Measurements from ENCODE around the gene ADGRG3.
"Not testable (repeated sequence)": the region's sequence is repeated elsewhere in the genome, so short reads cannot be mapped to it uniquely, and the experiment has no call there.

Gene ADGRG3

DNA sequence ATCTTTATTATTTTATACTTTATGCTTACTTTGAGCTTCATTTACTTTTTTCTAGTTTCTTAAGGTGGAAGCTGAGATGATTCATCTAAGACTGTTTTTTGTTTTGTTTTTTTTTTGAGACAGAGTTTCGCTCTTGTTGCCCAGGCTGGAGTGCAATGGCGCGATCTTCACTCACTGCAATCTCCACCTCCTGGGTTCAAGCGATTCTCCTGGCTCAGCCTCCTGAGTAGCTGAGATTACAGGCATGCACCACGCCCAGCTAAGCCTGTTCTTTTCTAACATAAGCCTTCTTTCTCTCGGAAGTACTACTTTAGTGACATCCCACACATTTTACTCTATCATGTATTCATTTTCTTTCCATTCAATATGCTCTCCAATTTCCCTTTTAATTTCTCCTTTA, 44.5 kb downstream of the ADGRG3 start:
- not testable (repeated sequence) for FAIRE-seq; DNase-seq (ENCODE audit: low spot score)

- FAIRE-seq (no peak), DNase-seq (ENCODE audit: low spot score) (no peak)
Observed at GRCh38 chr16:57713596-57713995, 45.5 kb downstream of the ADGRG3 start.

DNA sequence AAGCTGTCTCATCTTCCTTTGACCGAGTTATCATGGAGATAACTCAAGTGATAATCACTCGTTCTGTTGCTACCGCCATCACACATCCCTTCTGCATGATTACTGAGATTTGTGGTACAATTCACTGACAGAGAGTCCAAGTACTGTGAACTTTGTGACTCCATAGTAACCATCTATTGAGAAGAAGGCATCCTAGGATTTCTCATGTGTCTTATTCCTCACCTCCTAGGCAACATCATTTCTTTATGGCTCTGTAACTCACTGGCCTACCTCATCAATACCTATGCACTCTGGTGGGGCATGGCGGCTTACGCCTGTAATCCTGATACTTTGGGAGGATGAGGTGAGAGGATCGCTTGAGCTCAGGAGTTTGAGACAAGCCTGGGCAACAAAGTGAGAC, 45.9 kb downstream of the ADGRG3 start:
- no peak for FAIRE-seq
- no peak for DNase-seq (ENCODE audit: low spot score)

DNA sequence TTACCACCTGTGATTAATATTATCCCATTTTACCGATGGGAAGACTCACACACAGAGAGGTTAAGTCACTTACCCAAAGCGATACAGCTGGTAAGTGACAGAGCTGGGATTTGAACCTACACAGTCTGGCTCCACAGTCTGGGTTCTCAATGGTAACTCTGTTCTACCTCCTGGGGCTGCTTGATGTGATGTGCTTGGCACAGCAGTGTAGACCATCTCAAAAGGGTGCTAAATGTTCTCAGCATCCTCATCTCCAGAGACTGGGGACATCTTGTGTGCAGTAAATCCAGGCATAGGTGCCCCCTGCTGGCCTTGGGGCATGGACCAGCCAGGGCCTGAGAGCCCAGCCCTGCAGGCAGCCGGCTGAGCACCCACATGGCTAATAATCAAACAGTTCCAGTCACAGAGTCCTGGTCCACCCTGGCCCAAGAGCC, 52.1 kb downstream of the ADGRG3 start:
- FAIRE-seq (no peak), DNase-seq (ENCODE audit: low spot score) (peak; percentile 45)

DNA sequence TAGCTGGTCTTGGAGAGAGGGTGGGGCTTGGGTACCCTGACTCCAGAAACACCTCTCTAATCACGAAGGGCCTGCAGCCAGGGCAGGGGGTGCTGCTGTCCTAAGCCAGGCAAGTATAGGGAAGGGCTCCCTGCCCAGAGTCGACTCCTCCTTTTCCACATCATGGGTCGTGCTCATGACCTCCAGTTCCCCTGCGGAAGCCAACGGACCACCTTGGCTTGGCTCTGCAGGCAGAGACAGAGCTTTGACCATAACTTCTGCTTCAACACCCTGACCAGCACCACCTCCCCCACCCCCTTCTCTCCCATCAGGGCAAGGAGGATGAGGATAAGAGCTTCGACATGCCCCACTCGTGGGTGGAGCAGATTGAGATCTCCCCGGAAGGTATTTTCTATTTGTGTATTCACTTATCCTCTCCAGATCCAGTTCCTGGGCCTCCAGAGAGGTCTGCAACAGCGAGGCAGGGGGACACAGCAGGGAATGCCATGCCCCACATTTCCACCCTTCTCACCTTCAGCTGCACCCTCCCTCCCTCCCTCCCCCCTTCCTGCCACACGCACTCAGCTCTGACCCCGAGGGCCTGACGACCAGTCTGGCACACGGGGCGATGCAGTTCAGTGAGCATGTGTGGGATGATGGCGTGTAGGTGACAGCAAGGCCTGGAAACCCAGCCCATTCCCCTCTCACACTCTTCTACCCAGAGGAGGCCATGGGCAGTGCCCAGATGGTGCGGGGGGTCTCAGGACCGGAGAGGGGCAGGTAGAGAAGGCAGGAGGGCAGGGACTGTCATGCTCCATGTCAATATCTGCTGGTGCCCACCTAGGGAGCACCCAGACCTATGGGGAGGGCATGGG, 53.5 kb downstream of the ADGRG3 start:
- FAIRE-seq, result no peak
- no peak for DNase-seq (ENCODE audit: low spot score)

DNA sequence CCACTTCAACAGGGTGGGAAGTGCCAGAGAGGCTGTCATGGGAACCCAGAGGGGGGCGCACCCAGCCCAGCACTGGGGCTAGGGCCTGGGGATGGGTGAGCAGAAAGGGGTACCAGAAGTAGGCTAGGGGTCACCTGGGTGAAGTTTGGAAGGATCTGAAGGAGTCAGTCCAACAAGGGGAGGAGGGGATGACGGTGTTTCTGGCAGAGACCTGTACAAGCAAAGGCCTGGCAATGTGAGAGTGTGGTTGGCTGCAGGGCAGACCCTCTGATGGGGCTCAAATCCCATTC, 54.0 kb downstream of the ADGRG3 start:
- DNase-seq (ENCODE audit: low spot score), result no peak
- no peak for FAIRE-seq

DNA sequence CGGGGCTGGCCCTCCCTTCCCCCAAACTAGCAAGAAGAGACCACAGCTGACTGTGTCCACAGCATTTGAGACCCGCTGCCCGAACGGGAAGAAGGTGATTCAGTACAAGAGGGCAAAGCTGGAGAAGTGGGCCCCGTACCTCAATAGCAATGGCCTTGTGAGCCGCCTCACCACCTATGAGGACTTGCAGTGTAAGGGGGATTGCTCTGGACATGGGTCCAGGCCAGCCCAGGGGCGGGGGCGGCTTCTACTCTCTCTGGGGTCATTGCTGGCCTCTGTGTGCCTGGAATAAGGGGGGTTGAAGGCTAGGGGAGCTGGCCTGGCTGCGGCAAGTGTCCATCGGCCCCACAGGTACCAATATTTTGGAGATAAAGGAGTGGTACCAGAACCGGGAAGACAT, 54.5 kb downstream of the ADGRG3 start:
- no peak for FAIRE-seq
- DNase-seq (ENCODE audit: low spot score), result no peak

- DNase-seq (ENCODE audit: low spot score) (no peak), FAIRE-seq (no peak)
Observed at GRCh38 chr16:57723170-57723569, 55.1 kb downstream of the ADGRG3 start.

- DNase-seq (ENCODE audit: low spot score), result no peak
- no peak for FAIRE-seq
Observed at GRCh38 chr16:57724531-57724930, 56.4 kb downstream of the ADGRG3 start.

GRCh38 chr16:57725151-57725550, 57.0 kb downstream of the ADGRG3 start:
- FAIRE-seq (no peak), DNase-seq (ENCODE audit: low spot score) (no peak)

DNA sequence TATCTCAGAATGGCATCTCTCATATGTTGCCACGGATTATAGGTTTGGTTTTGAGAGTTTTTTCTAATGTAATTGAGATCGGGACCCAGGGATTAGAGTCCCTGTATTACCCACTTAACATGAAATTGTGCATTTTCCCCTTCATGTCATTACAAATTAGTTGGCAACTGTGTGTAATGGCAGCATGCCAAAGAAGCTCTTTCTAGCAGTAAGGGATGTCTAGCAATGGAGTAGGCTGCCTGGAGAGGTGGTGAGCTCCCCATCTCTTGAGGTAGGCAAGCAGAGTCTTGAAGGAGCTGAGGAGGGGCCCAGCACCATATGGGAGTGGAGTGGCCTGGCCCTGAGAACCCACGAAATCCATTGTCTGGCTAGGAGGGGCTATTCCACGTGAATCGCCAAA, 57.4 kb downstream of the ADGRG3 start:
- DNase-seq (ENCODE audit: low spot score) (no peak), FAIRE-seq (no peak)

DNA sequence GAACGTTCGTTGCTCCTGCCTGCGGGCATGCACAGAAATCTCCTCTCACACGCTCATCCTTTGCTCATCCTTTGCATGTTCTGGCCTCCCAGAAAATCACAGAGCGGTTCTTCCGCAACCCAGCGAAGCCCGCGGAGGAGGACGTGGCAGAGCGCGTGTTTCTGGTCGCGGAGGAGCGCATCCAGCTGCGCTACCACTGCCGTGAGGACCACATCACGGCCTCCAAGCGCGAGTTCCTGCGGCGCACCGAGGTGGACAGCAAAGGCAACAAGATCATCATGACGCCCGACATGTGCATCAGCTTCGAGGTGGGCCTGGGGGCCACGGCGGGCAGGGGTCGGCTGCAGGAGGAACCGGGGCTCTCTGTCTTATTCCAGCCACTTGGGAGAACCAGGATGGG, 57.9 kb downstream of the ADGRG3 start:
- FAIRE-seq, result no peak

DNA sequence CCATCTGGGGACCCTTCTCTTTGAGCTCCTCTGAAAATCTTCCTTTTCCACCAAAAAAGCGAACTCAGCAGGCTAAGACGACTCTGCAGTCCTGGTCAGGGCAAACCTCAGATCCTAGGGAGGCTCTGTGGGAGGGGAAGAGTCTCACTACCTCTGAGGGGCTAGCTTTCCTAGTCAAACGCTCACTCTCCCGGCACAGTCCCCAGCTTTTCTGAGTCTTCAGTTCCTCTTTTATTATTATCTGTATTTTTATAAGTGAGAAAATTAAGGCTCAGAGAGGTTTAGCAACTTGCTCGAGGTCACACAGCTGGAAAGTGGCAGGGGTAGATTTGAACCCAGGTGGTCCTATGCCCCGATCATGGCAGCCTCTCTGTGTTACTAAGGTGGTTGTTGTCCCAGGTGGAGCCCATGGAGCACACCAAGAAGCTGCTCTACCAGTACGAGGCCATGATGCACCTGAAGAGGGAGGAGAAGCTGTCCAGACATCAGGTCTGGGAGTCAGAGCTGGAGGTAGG, 58.4 kb downstream of the ADGRG3 start:
- DNase-seq (ENCODE audit: low spot score) (no peak), FAIRE-seq (no peak)

More for the DNA sequence above, 57.9 kb downstream of the ADGRG3 start:
- no peak for DNase-seq (ENCODE audit: low spot score)

- FAIRE-seq, result no peak
- no peak for DNase-seq (ENCODE audit: low spot score)
Observed at GRCh38 chr16:57727610-57728009, 59.5 kb downstream of the ADGRG3 start.

- DNase-seq (ENCODE audit: low spot score) (no peak), FAIRE-seq (no peak)
Observed at GRCh38 chr16:57728336-57729181, 60.5 kb downstream of the ADGRG3 start.

DNA sequence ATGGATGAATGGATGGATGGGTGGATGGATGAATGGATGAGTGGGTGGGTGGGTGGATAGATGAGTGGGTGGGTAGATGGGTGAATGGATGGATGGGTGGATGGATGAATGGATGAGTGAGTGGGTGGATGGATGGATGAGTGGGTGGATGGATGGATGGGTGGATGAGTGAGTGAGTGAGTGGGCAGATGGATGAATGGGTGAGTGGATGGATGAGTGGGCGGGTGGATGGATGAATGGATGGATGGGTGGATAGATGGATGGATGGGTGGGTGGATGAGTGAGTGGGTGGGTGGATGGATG, 61.0 kb downstream of the ADGRG3 start:
- DNase-seq (ENCODE audit: low spot score) (no peak), FAIRE-seq (no peak)

- not testable (repeated sequence) for DNase-seq (ENCODE audit: low spot score); FAIRE-seq
Observed at GRCh38 chr16:57729852-57730251, 61.7 kb downstream of the ADGRG3 start.

DNA sequence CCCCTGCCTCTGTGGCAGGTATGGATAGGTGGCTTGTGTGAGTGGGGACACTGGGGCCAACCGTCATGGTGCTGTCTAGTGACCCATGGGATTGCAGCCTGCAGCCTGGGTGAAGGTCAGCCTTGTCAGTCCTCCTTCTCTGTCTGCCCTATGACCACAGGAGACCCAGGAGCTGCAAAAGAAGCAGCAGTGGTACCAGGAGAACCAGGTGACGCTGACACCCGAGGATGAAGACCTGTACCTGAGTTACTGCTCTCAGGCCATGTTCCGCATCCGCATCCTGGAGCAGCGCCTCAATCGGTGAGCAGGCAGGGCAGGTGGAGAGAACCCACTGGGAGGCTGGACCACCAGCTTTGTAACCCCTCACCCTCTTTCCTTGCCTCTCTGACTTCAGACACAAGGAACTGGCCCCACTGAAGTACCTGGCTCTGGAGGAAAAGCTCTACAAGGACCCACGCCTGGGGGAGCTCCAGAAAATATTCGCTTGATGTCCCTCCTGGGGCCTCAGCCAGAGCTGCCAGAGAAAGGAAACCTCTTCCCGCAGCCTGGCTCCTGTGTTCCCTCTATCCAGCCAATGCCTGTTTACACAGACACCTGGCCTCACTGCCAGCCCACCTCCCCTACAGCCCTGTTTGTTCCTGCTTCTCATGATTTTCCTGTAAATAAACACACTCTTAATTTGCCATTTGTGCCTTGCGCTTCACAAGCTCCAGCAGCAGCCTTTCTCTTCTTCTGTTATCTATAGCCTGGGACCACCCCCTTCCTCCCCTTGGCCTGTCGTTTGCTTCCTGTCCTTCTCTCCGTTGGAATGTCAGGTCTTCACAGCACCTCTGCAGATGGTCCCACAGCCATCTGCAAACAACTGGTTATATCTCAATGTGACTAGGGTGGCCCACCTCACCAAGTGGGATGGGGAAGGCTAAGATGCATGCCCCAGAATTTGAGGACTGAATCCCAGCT, 62.9 kb downstream of the ADGRG3 start:
- FAIRE-seq, result no peak
- no peak for DNase-seq (ENCODE audit: low spot score)

GRCh38 chr16:57732037-57732436, 63.9 kb downstream of the ADGRG3 start:
- DNase-seq (ENCODE audit: low spot score) (no peak), FAIRE-seq (no peak)

GRCh38 chr16:57732714-57733113, 64.6 kb downstream of the ADGRG3 start:
- DNase-seq (ENCODE audit: low spot score), result no peak
- FAIRE-seq, result no peak

GRCh38 chr16:57734308-57734924, 66.3 kb downstream of the ADGRG3 start:
- FAIRE-seq (no peak), DNase-seq (ENCODE audit: low spot score) (no peak)
